ENCODE results near the gene SPSB2.

SPSB2 gene

GRCh38 chr12:6851921-6852650 lies 21.0 kb downstream of the SPSB2 start, which contains the start of gene USP5:
USP5 (plus strand) TSS chr12:6852150; CDS start chr12:6852180, 30 bp downstream.
- peak; percentile 100 for DNase-seq (ENCODE audit: low spot score)

GRCh38 chr12:6851153-6851920 lies 21.8 kb downstream of the SPSB2 start, which contains the start of gene CDCA3:
CDCA3 (minus strand) TSS chr12:6851286; CDS start chr12:6850952, 334 bp downstream.
- DNase-seq (ENCODE audit: low spot score) = peak; percentile 99

GRCh38 chr12:6850796-6851152 lies 22.3 kb downstream of the SPSB2 start:
- DNase-seq (ENCODE audit: low spot score) = no peak

GRCh38 chr12:6849976-6850560 lies 23.0 kb downstream of the SPSB2 start:
- no peak for DNase-seq (ENCODE audit: low spot score)

- DNase-seq (ENCODE audit: low spot score) = no peak
These were observed 23.7 kb downstream of the SPSB2 start for GRCh38 chr12:6849427-6849826.

- no peak for DNase-seq (ENCODE audit: low spot score)
These were observed 25.4 kb downstream of the SPSB2 start for GRCh38 chr12:6847676-6848075.

- no peak for DNase-seq (ENCODE audit: low spot score)
These were observed 26.7 kb downstream of the SPSB2 start for GRCh38 chr12:6846316-6846869.

- no peak for DNase-seq (ENCODE audit: low spot score)
These were observed 27.7 kb downstream of the SPSB2 start for GRCh38 chr12:6845395-6845794.

- DNase-seq (ENCODE audit: low spot score) = no peak
These were observed 29.8 kb downstream of the SPSB2 start for GRCh38 chr12:6843118-6843902.

- DNase-seq (ENCODE audit: low spot score) = no peak
These were observed 31.0 kb downstream of the SPSB2 start for GRCh38 chr12:6842075-6842474.

GRCh38 chr12:6840761-6841515 lies 32.2 kb downstream of the SPSB2 start, which contains the start of gene GNB3:
GNB3 (plus strand) TSS chr12:6840925; CDS start chr12:6841288, 363 bp downstream.
- DNase-seq (ENCODE audit: low spot score) = no peak

GRCh38 chr12:6840330-6840729 lies 32.8 kb downstream of the SPSB2 start:
- DNase-seq (ENCODE audit: low spot score) = no peak

GRCh38 chr12:6839482-6840201 lies 33.5 kb downstream of the SPSB2 start:
- no peak for DNase-seq (ENCODE audit: low spot score)

- no peak for DNase-seq (ENCODE audit: low spot score)
These were observed 34.2 kb downstream of the SPSB2 start for GRCh38 chr12:6838854-6839253.

- DNase-seq (ENCODE audit: low spot score) = no peak
These were observed 35.6 kb downstream of the SPSB2 start for GRCh38 chr12:6837370-6838060.

- DNase-seq (ENCODE audit: low spot score) = no peak
These were observed 36.3 kb downstream of the SPSB2 start for GRCh38 chr12:6836851-6837250.

- DNase-seq (ENCODE audit: low spot score) = no peak
These were observed 38.2 kb downstream of the SPSB2 start for GRCh38 chr12:6834873-6835272.

GRCh38 chr12:6834254-6834653 lies 38.8 kb downstream of the SPSB2 start:
- no peak for DNase-seq (ENCODE audit: low spot score)

- no peak for DNase-seq (ENCODE audit: low spot score)
These were observed 39.8 kb downstream of the SPSB2 start for GRCh38 chr12:6833189-6833890.

Data from globus pallidus (tissue), 1 donor.